Endothelial cell of umbilical vein (primary cell): ENCODE data around the gene STX16. TPM values are rescaled to one million over a fixed set of nuclear protein-coding genes. Genes with fewer than 3 reads are reported as not detected.

Experiments used
- BruUV-seq: library from RNA; stranded (reverse); fragments of 400-500 nt; replicated peaks from 2 replicates; lab custom pipeline; 2021; lab: Mats Ljungman, UMichigan
- CTCF ChIA-PET: fragments of 300-600, 350-600 bp; sonication (Branson Sonifier 250); formaldehyde crosslinking; loops from one replicate; lab custom pipeline; 2021; ENCODE audit warnings: antibody characterized with exemption, inconsistent platforms; lab: Charles Lee
- POLR2A ChIA-PET: fragments of 300-600, 350-600 bp; sonication (Branson Sonifier 250); formaldehyde crosslinking; loops from one replicate; lab custom pipeline; 2021; ENCODE audit warnings: antibody characterized with exemption, inconsistent platforms; lab: Charles Lee
- DNase-seq: peaks from one replicate; pipeline ENCODE4 v3.0.0-alpha.2; 2011; ENCODE audit warnings: low read depth, low spot score
- FAIRE-seq: peaks from 2 replicates; lab custom pipeline; 2011; peaks lifted over from hg19 to GRCh38; lab: Jason Lieb, UNC
- H2AFZ ChIP-seq: 2 replicates; pipeline ENCODE4 v1.6.0; 2012; ENCODE audit warnings: low read depth, low read length, control low read depth, inconsistent platforms
- H3K27ac ChIP-seq: 2 replicates; pipeline ENCODE4 v1.5.1; 2011; ENCODE audit warnings: low read depth, mild to moderate bottlenecking, control low read depth, low read length, moderate library complexity; ENCODE audit not compliant: insufficient read depth
- H3K27me3 ChIP-seq, 2 experiments: 2 replicates each; pipeline versions ENCODE4 v1.6.0 to v1.6.1; 2011; ENCODE audit warnings: low read length in 2 of 2, mixed read lengths in 1 of 2; ENCODE audit not compliant: control insufficient read depth in 2 of 2, insufficient read depth in 2 of 2
- H3K36me3 ChIP-seq, 2 experiments: 2 replicates in 1 of 2; 3 replicates in 1 of 2; pipeline ENCODE4 v1.5.1; 2011; ENCODE audit warnings: low read length in 2 of 2, mild to moderate bottlenecking in 1 of 2, moderate library complexity in 1 of 2; ENCODE audit not compliant: control insufficient read depth in 2 of 2, insufficient read depth in 2 of 2; ENCODE audit errors: extremely low read depth in 1 of 2
- H3K4me1 ChIP-seq: 3 replicates; pipeline ENCODE4 v1.5.1; 2011; ENCODE audit warnings: mild to moderate bottlenecking, low read length; ENCODE audit not compliant: control insufficient read depth, insufficient read depth; ENCODE audit errors: extremely low read depth
- H3K4me2 ChIP-seq: 2 replicates; pipeline ENCODE4 v1.6.1; 2011; ENCODE audit warnings: low read length, control low read depth, mixed read lengths; ENCODE audit not compliant: insufficient read depth
- H3K4me3 ChIP-seq, 3 experiments: fragments of 200-600 bp in 1 of 3; sonication (generic), shearing (Covaris generic) in 1 of 3; replicated peaks in 1 of 3; 2 replicates each; pipeline ENCODE4 v1.5.1; 2011 to 2016; ENCODE audit warnings: control low read depth in 3 of 3, low read length in 3 of 3, mild to moderate bottlenecking in 2 of 3, inconsistent platforms in 1 of 3, low read depth in 1 of 3, moderate library complexity in 1 of 3; ENCODE audit not compliant: insufficient read depth in 1 of 3
- H3K79me2 ChIP-seq: 2 replicates; pipeline ENCODE4 v1.6.0; 2012; ENCODE audit warnings: low read length, inconsistent platforms; ENCODE audit not compliant: control insufficient read depth, insufficient read depth
- H3K9ac ChIP-seq: replicated peaks from 2 replicates; pipeline ENCODE3; 2011; ENCODE audit warnings: low read length, control low read depth; ENCODE audit not compliant: insufficient read depth; ENCODE audit errors: extremely low read depth
- H3K9me1 ChIP-seq: replicated peaks from 3 replicates; pipeline ENCODE4 v1.6.0; 2011; ENCODE audit warnings: mild to moderate bottlenecking, low read length; ENCODE audit not compliant: control insufficient read depth, insufficient read depth; ENCODE audit errors: extremely low read depth
- H3K9me3 ChIP-seq: replicated peaks from 2 replicates; pipeline ENCODE4 v1.5.1; 2012; ENCODE audit warnings: low read length, inconsistent platforms; ENCODE audit not compliant: control insufficient read depth, insufficient read depth
- H4K20me1 ChIP-seq: replicated peaks from 2 replicates; pipeline ENCODE3; 2011; ENCODE audit warnings: mild to moderate bottlenecking, low read length; ENCODE audit not compliant: control insufficient read depth, insufficient read depth; ENCODE audit errors: extremely low read depth
- EZH2 ChIP-seq: IDR thresholded peaks from 2 replicates; pipeline ENCODE4 v1.6.1; 2012; ENCODE audit warnings: borderline replicate concordance, low read depth, mild to moderate bottlenecking, moderate library complexity, low read length, inconsistent platforms; ENCODE audit not compliant: severe bottlenecking
- FOS ChIP-seq: IDR thresholded peaks from 2 replicates; pipeline ENCODE4 v1.6.1; 2011; ENCODE audit warnings: mild to moderate bottlenecking, low read length, moderate library complexity, borderline replicate concordance; ENCODE audit not compliant: insufficient read depth
- GATA2 ChIP-seq: IDR thresholded peaks from 2 replicates; pipeline ENCODE4 v1.7.0; 2011; ENCODE audit warnings: low read depth, mild to moderate bottlenecking, moderate library complexity, mixed read lengths, low read length; ENCODE audit not compliant: insufficient read length, insufficient read depth
- JUN ChIP-seq: IDR thresholded peaks from 2 replicates; pipeline ENCODE4 v1.6.1; 2011; ENCODE audit warnings: borderline replicate concordance, low read depth; ENCODE audit not compliant: insufficient read length, insufficient read depth
- MYC ChIP-seq: IDR thresholded peaks from one replicate; pipeline ENCODE4 v1.6.1; 2011; ENCODE audit warnings: mild to moderate bottlenecking, low read depth, low read length
- POLR2A ChIP-seq: IDR thresholded peaks from 2 replicates; pipeline ENCODE4 v1.6.1; 2012; ENCODE audit warnings: low read depth, mild to moderate bottlenecking, control low read depth, low read length
- POLR2AphosphoS5 ChIP-seq: IDR thresholded peaks from 2 replicates; pipeline ENCODE4 v1.6.1; 2012; ENCODE audit warnings: low read depth, mild to moderate bottlenecking, control low read depth, low read length, moderate library complexity; ENCODE audit not compliant: insufficient read depth
- dilution Hi-C: fragments of 300-500 bp; cut with MboI; formaldehyde crosslinking; loops from one replicate; pipeline ENCODE4 v1.15.0; 2019; ENCODE audit warnings: low sequenced_read_pairs; ENCODE audit not compliant: extremely low pct_ligation_motif_present
- intact Hi-C: fragments of 100-400 bp; cut with micrococcal nuclease; formaldehyde crosslinking; loops from one replicate; pipeline ENCODE4 v1.10.0; 2022
- polyA plus RNA-seq, 4 experiments: library from polyadenylated mRNA; depleted of rRNA in 3 of 4; stranded (reverse) in 3 of 4; unstranded in 1 of 4; fragments of >200 nt; gene quantifications; 2 replicates each; pipeline versions ENCODE4 v1.2.1 to v1.2.3, GENCODE V29; 2011 to 2012; ENCODE audit warnings: missing spikeins in 1 of 4
- total RNA-seq: library from RNA; stranded (reverse); gene quantifications from 2 replicates; pipeline ENCODE4 v1.2.3, GENCODE V29; 2021
- TF ChIP-seq, protein P1 (sequence below): IDR thresholded peaks from 2 replicates; pipeline ENCODE4 v1.6.1; 2011; ENCODE audit not compliant: insufficient read depth, insufficient read length
- TF ChIP-seq, protein P2 (sequence below), 2 donors: IDR thresholded peaks; 1 replicate in 1 of 2; 2 replicates in 1 of 2; pipeline ENCODE4 v1.5.1; 2011; ENCODE audit warnings: low read length in 2 of 2, mild to moderate bottlenecking in 2 of 2, moderate library complexity in 2 of 2, control low read depth in 1 of 2, inconsistent platforms in 1 of 2, low read depth in 1 of 2; ENCODE audit not compliant: insufficient read depth in 1 of 2; ENCODE audit errors: extremely low read depth in 1 of 2

The STX16 gene
- total and polyA plus RNA-seq, 2 donors (not counting 3 experiments of a cell fraction or from before 2014, with no cell fraction given), result 43.1 to 63.5 TPM

DNA sequence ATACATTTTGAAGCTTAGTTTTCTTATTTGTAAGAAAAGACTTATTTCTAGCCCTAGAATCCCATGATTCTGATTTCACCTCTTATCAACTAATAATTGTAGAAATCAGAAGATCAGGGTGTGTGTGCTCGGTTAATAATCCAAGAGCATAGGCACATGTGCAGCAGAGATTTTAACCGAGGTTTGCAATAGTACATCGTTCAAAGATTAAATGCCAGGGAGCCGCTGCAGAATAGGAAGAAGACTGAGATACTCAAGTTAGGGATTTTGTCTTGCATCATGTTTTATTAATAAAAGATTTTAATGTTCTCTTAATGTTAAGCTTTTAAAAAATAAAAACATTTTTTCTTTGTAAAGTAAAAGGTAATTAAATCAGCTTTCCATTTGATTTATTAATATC, 6.9 kb downstream of the STX16 start:
- dilution Hi-C loops (loop anchor here (25.0 kb wide), 1 partner anchor 421 kb away; the partner anchor contains the start of gene ANKRD60), intact Hi-C loops (loop anchor here (10.0 kb wide), 2 partner anchors 197 to 357 kb away; partner anchors contain the start of genes GNAS, GNAS-AS1 and TUBB1)
- H3K9me1 ChIP-seq, result no peaks in the 10 kb centered on the region
- peak overlapping the region; percentile 15 for H3K4me2 ChIP-seq
- no peak overlapping the region for H3K9ac ChIP-seq
- ChIA-PET POLR2A (no interaction called here), CTCF (interaction anchor here (0.9 to 3.6 kb wide), 9 partner anchors 10 to 420 kb away, joined by 3 to 35 read pairs (median 3); no protein-coding TSS in a partner anchor)
- no peak overlapping the region for H3K27ac ChIP-seq
- no peak for DNase-seq
- peaks cover 65% of the 10 kb centered on the region for H3K4me1 ChIP-seq
- H3K36me3 ChIP-seq, result peaks cover 1 to 6% of the 10 kb centered on the region in 2 experiments
- TF ChIP-seq POLR2A (no peak), FOS (no peak), GATA2 (no peak), JUN (no peak), EZH2 (no peak), MYC (no peak), POLR2AphosphoS5 (no peak)
- TF ChIP-seq, protein P1, sequence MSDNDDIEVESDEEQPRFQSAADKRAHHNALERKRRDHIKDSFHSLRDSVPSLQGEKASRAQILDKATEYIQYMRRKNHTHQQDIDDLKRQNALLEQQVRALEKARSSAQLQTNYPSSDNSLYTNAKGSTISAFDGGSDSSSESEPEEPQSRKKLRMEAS, result no peak
- TF ChIP-seq, protein P2, sequence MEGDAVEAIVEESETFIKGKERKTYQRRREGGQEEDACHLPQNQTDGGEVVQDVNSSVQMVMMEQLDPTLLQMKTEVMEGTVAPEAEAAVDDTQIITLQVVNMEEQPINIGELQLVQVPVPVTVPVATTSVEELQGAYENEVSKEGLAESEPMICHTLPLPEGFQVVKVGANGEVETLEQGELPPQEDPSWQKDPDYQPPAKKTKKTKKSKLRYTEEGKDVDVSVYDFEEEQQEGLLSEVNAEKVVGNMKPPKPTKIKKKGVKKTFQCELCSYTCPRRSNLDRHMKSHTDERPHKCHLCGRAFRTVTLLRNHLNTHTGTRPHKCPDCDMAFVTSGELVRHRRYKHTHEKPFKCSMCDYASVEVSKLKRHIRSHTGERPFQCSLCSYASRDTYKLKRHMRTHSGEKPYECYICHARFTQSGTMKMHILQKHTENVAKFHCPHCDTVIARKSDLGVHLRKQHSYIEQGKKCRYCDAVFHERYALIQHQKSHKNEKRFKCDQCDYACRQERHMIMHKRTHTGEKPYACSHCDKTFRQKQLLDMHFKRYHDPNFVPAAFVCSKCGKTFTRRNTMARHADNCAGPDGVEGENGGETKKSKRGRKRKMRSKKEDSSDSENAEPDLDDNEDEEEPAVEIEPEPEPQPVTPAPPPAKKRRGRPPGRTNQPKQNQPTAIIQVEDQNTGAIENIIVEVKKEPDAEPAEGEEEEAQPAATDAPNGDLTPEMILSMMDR (IDR thresholded peaks at IDR 0.05; ENCODE audit: extremely low read depth in 1 of 2, insufficient read depth in 1 of 2, low read depth in 1 of 2, low read length in 2 of 2), result no peak
- H3K79me2 ChIP-seq, result peaks cover 93% of the 10 kb centered on the region
- BruUV-seq, result no TSS peak
- H4K20me1 ChIP-seq, result peaks cover 3% of the 10 kb centered on the region
- no peak overlapping the region for H2AFZ ChIP-seq
- H3K4me3 ChIP-seq, result no peak overlapping the region
- H3K27me3 ChIP-seq, result no peaks in the 10 kb centered on the region
- FAIRE-seq, result no peak
- no peaks in the 10 kb centered on the region for H3K9me3 ChIP-seq
